OCI-LY3 (cell line): ENCODE data around the gene DGKB.

Source experiments
- H2AFZ ChIP-seq: fragments of 200-600, 300-600 bp; shearing (Covaris generic); 2 replicates; pipeline ENCODE4 v1.6.0; 2014; ENCODE audit warnings: antibody characterized with exemption, low read depth, low read length
- H3K27ac ChIP-seq: fragments of 200-600, 300-600 bp; sonication (generic); 2 replicates; pipeline ENCODE4 v1.5.1; 2014; ENCODE audit warnings: mild to moderate bottlenecking, low read length, moderate library complexity, mixed read lengths
- H3K27me3 ChIP-seq: fragments of 200-600, 300-600 bp; sonication (generic); 2 replicates; pipeline ENCODE4 v1.6.1; 2014; ENCODE audit warnings: low read depth, low read length, mixed read lengths
- H3K36me3 ChIP-seq: fragments of 200-600, 300-600 bp; sonication (generic); replicated peaks from 2 replicates; pipeline ENCODE3; 2014; ENCODE audit warnings: low read depth, low read length, mixed read lengths
- H3K4me1 ChIP-seq: fragments of 300-600, 200-600 bp; sonication (generic); 2 replicates; pipeline ENCODE4 v1.6.1; 2014; ENCODE audit warnings: low read length, mixed read lengths
- H3K4me2 ChIP-seq: fragments of 200-600, 300-600 bp; sonication (generic); 2 replicates; pipeline ENCODE4 v1.6.1; 2014; ENCODE audit warnings: low read length, mixed read lengths
- H3K4me3 ChIP-seq: fragments of 300-600, 200-600 bp; sonication (generic); 2 replicates; pipeline ENCODE4 v1.5.1; 2014; ENCODE audit warnings: antibody characterized with exemption, mild to moderate bottlenecking, low read length, moderate library complexity
- H3K79me2 ChIP-seq: fragments of 300-600, 200-600 bp; shearing (Covaris generic); 2 replicates; pipeline ENCODE4 v1.6.1; 2014; ENCODE audit warnings: mild to moderate bottlenecking, low read length, mixed read lengths
- H3K9ac ChIP-seq: fragments of 300-600, 200-600 bp; shearing (Covaris generic); 2 replicates; pipeline ENCODE4 v1.6.0; 2014; ENCODE audit warnings: mild to moderate bottlenecking, low read length, moderate library complexity
- H3K9me3 ChIP-seq: fragments of 200-600, 300-600 bp; shearing (Covaris generic); 2 replicates; pipeline ENCODE4 v1.6.1; 2014; ENCODE audit warnings: low read length, mixed read lengths; ENCODE audit not compliant: insufficient read depth
- H4K20me1 ChIP-seq: fragments of 200-600, 300-600 bp; sonication (generic); 2 replicates; pipeline ENCODE4 v1.6.1; 2016; ENCODE audit warnings: low read length, mixed read lengths; ENCODE audit not compliant: insufficient read depth
- CTCF ChIP-seq: fragments of 200-600, 300-600 bp; sonication (generic); IDR thresholded peaks from 2 replicates; pipeline ENCODE4 v1.5.1; 2014; ENCODE audit warnings: antibody characterized with exemption, low read length, low read depth
- EZH2phosphoT487 ChIP-seq: fragments of 200-600 bp; shearing (Covaris generic); IDR thresholded peaks from 2 replicates; pipeline ENCODE4 v1.6.1; 2018; ENCODE audit warnings: antibody characterized with exemption, mixed run types, low read depth

The DGKB gene

GRCh38 chr7:14628516-14628915 is 274.0 kb downstream of the DGKB start:
- H3K4me2 ChIP-seq = no peak overlapping the region
- no peaks in the 10 kb centered on the region for H3K9me3 ChIP-seq
- no peaks in the 10 kb centered on the region for H3K36me3 ChIP-seq
- TF ChIP-seq EZH2phosphoT487 = no peak
- TF ChIP-seq CTCF = no peak
- no peaks in the 10 kb centered on the region for H4K20me1 ChIP-seq
- H3K79me2 ChIP-seq = no peaks in the 10 kb centered on the region
- H3K4me3 ChIP-seq = no peak overlapping the region
- H3K27me3 ChIP-seq = no peaks in the 10 kb centered on the region
- H2AFZ ChIP-seq = no peak overlapping the region
- H3K27ac ChIP-seq = no peak overlapping the region
- H3K4me1 ChIP-seq = peaks cover 37% of the 10 kb centered on the region
- no peak overlapping the region for H3K9ac ChIP-seq

GRCh38 chr7:14626076-14626475 is 276.5 kb downstream of the DGKB start:
- Histone ChIP-seq H3K27ac (no peak overlapping the region), H3K4me1 (peaks cover 17% of the 10 kb centered on the region), H3K9me3 (no peaks in the 10 kb centered on the region), H3K36me3 (no peaks in the 10 kb centered on the region), H3K4me3 (no peak overlapping the region), H3K79me2 (no peaks in the 10 kb centered on the region), H4K20me1 (no peaks in the 10 kb centered on the region), H3K9ac (no peak overlapping the region), H3K27me3 (no peaks in the 10 kb centered on the region), H3K4me2 (no peak overlapping the region), H2AFZ (no peak overlapping the region)
- TF ChIP-seq CTCF (no peak), EZH2phosphoT487 (no peak)

GRCh38 chr7:14622559-14622958 is 280.0 kb downstream of the DGKB start:
- no peak overlapping the region for H2AFZ ChIP-seq
- H3K4me1 ChIP-seq = no peaks in the 10 kb centered on the region
- TF ChIP-seq CTCF = no peak
- no peak for TF ChIP-seq EZH2phosphoT487
- no peaks in the 10 kb centered on the region for H3K36me3 ChIP-seq
- no peaks in the 10 kb centered on the region for H3K27me3 ChIP-seq
- no peak overlapping the region for H3K4me3 ChIP-seq
- no peaks in the 10 kb centered on the region for H3K79me2 ChIP-seq
- H3K9me3 ChIP-seq = no peaks in the 10 kb centered on the region
- no peaks in the 10 kb centered on the region for H4K20me1 ChIP-seq
- no peak overlapping the region for H3K4me2 ChIP-seq
- no peak overlapping the region for H3K27ac ChIP-seq
- H3K9ac ChIP-seq = no peak overlapping the region

- Histone ChIP-seq H3K4me1 (no peaks in the 10 kb centered on the region), H3K36me3 (no peaks in the 10 kb centered on the region), H3K79me2 (no peaks in the 10 kb centered on the region), H3K27ac (no peak overlapping the region), H3K4me3 (no peak overlapping the region), H3K4me2 (no peak overlapping the region), H3K9ac (no peak overlapping the region), H3K9me3 (no peaks in the 10 kb centered on the region), H4K20me1 (no peaks in the 10 kb centered on the region), H3K27me3 (no peaks in the 10 kb centered on the region), H2AFZ (no peak overlapping the region)
- no peak for TF ChIP-seq EZH2phosphoT487
- no peak for TF ChIP-seq CTCF
These were observed 296.4 kb downstream of the DGKB start for GRCh38 chr7:14606101-14606500.
